ENCODE data around the gene C13orf46. TPM values are rescaled to one million over a fixed set of nuclear protein-coding genes. Genes with fewer than 3 reads are reported as not detected.

Gene C13orf46
- total RNA-seq, 1 experiment from 2014 or later: 0.33 TPM

- no peak overlapping the region for H3K27ac Mint-ChIP-seq (ENCODE audit: unreplicated experiment)
- H3K4me1 Mint-ChIP-seq (ENCODE audit: low read depth, unreplicated experiment): no peaks in the 10 kb centered on the region
- H3K36me3 Mint-ChIP-seq (ENCODE audit: insufficient read depth, unreplicated experiment): no peaks in the 10 kb centered on the region
- CTCF ChIA-PET: no interaction called here
- no peaks in the 10 kb centered on the region for H3K9me3 Mint-ChIP-seq (ENCODE audit: low read depth, unreplicated experiment)
- no TSS peak for BruUV-seq (replicated peaks)
- TF ChIP-seq CTCF (IDR thresholded peaks at IDR 0.05; ENCODE audit: unreplicated experiment): no peak
- intact Hi-C loops (cut with micrococcal nuclease; ENCODE audit: unreplicated experiment): no loop called here
- H3K27me3 Mint-ChIP-seq (ENCODE audit: unreplicated experiment): no peaks in the 10 kb centered on the region
- H3K4me3 Mint-ChIP-seq (ENCODE audit: low read depth, unreplicated experiment): no peak overlapping the region
- DNase-seq: no peak
Observed at GRCh38 chr13:113967206-113967720, 6.6 kb downstream of the C13orf46 start.

- Mint-ChIP-seq H3K4me1 (ENCODE audit: low read depth, unreplicated experiment) (no peaks in the 10 kb centered on the region), H3K9me3 (ENCODE audit: low read depth, unreplicated experiment) (peaks cover 3% of the 10 kb centered on the region), H3K4me3 (ENCODE audit: low read depth, unreplicated experiment) (no peak overlapping the region), H3K36me3 (ENCODE audit: insufficient read depth, unreplicated experiment) (no peaks in the 10 kb centered on the region), H3K27me3 (ENCODE audit: unreplicated experiment) (no peaks in the 10 kb centered on the region), H3K27ac (ENCODE audit: unreplicated experiment) (no peak overlapping the region)
- intact Hi-C loops (cut with micrococcal nuclease; ENCODE audit: unreplicated experiment): no loop called here
- no TSS peak for BruUV-seq (replicated peaks)
- no peak for DNase-seq
- TF ChIP-seq CTCF (IDR thresholded peaks at IDR 0.05; ENCODE audit: unreplicated experiment): no peak
- CTCF ChIA-PET: no interaction called here
Observed at GRCh38 chr13:113965968-113966884, 7.7 kb downstream of the C13orf46 start.

GRCh38 chr13:113965383-113965874, 8.4 kb downstream of the C13orf46 start:
- H3K4me1 Mint-ChIP-seq (ENCODE audit: low read depth, unreplicated experiment): no peaks in the 10 kb centered on the region
- peaks cover 3% of the 10 kb centered on the region for H3K9me3 Mint-ChIP-seq (ENCODE audit: low read depth, unreplicated experiment)
- no peaks in the 10 kb centered on the region for H3K36me3 Mint-ChIP-seq (ENCODE audit: insufficient read depth, unreplicated experiment)
- CTCF ChIA-PET: no interaction called here
- no peak overlapping the region for H3K4me3 Mint-ChIP-seq (ENCODE audit: low read depth, unreplicated experiment)
- TF ChIP-seq CTCF (IDR thresholded peaks at IDR 0.05; ENCODE audit: unreplicated experiment): no peak
- BruUV-seq (replicated peaks): no TSS peak
- intact Hi-C loops (cut with micrococcal nuclease; ENCODE audit: unreplicated experiment): no loop called here
- H3K27me3 Mint-ChIP-seq (ENCODE audit: unreplicated experiment): no peaks in the 10 kb centered on the region
- H3K27ac Mint-ChIP-seq (ENCODE audit: unreplicated experiment): no peak overlapping the region
- DNase-seq: no peak

GRCh38 chr13:113964251-113964995, 9.5 kb downstream of the C13orf46 start:
- CTCF ChIA-PET: no interaction called here
- Mint-ChIP-seq H3K4me3 (ENCODE audit: low read depth, unreplicated experiment) (no peak overlapping the region), H3K9me3 (ENCODE audit: low read depth, unreplicated experiment) (peaks cover 3% of the 10 kb centered on the region), H3K27me3 (ENCODE audit: unreplicated experiment) (no peaks in the 10 kb centered on the region), H3K36me3 (ENCODE audit: insufficient read depth, unreplicated experiment) (no peaks in the 10 kb centered on the region), H3K4me1 (ENCODE audit: low read depth, unreplicated experiment) (no peaks in the 10 kb centered on the region), H3K27ac (ENCODE audit: unreplicated experiment) (no peak overlapping the region)
- intact Hi-C loops (cut with micrococcal nuclease; ENCODE audit: unreplicated experiment): no loop called here
- TF ChIP-seq CTCF (IDR thresholded peaks at IDR 0.05; ENCODE audit: unreplicated experiment): no peak
- no peak for DNase-seq
- BruUV-seq (replicated peaks): no TSS peak
